Muscle of arm (tissue), 14 donors: ENCODE results near the gene ZNF66. TPM values are rescaled to one million over a fixed set of nuclear protein-coding genes. Genes with fewer than 3 reads are reported as not detected.
"Not testable (repeated sequence)": the region's sequence is repeated elsewhere in the genome, so short reads cannot be mapped to it uniquely, and the experiment has no call there.

Source experiments
- DNase-seq: peaks from one replicate; pipeline ENCODE4 v3.0.0-alpha.2; 2013
- long read RNA-seq, 11 donors: transcript quantifications; one replicate each; lab custom pipeline, GENCODE V29; 2026
- polyA plus RNA-seq, 12 donors: library from polyadenylated mRNA; unstranded; fragments of 120-200 nt; gene quantifications; one replicate each; pipeline ENCODE4 v1.2.1, GENCODE V29; 2013; ENCODE audit not compliant: insufficient read length in 12 of 12

Gene ZNF66
- 1 to 10 TPM in 10 of 12 donors, not detected in 2; 1.7 to 5.8 (median 2.7) TPM for polyA plus RNA-seq
- long read RNA-seq, donor 1 = 0 reads
- long read RNA-seq, donor 2 = 0 reads
- long read RNA-seq, donor 3 = 0 reads
- long read RNA-seq, donor 4 = 0 reads
- long read RNA-seq, donor 5 = 0 reads
- long read RNA-seq, donor 6 = 0 reads
- long read RNA-seq, donor 7, partial matches to known transcripts = 0 of 1 reads
- long read RNA-seq, donor 7, other reads (novel, unspliced or antisense) = 0 of 1 reads
- long read RNA-seq, donor 8, partial matches to known transcripts = 0 of 2 reads
- long read RNA-seq, donor 8, other reads (novel, unspliced or antisense) = 0 of 2 reads
- long read RNA-seq, donor 9 = 0 reads
- long read RNA-seq, donor 10, partial matches to known transcripts = 0 of 1 reads
- long read RNA-seq, donor 10, other reads (novel, unspliced or antisense) = 0 of 1 reads
- long read RNA-seq, donor 11 = 0 reads

GRCh38 chr19:20776083-20777076 is at the start of gene ZNF66:
Gene ZNF66, plus strand, starts transcription at chr19:20776304. Its CDS starts 144 bp downstream, at chr19:20776448.
- DNase-seq = peak; percentile 97

DNA sequence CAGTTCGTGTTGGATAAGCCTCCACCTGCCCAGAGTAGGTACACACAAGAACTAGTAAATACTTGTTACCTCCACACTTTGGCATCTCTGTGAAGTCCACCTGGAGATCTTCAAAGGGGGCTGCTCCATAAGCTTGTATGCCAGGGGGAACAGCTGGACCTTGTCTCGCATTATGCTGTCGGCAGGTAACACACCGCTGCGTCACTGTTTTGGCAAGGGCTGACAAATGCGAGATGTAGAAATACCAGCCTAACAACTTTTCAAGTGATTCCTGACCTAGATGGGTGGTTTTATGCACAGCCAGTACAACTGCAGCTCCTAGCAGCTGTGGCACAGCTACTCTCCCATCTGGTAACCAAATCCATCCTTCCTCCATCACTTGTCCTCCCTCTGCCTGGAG is 25.9 kb upstream of the ZNF66 start:
- DNase-seq = not testable (repeated sequence)

GRCh38 chr19:20752291-20752690 is 23.8 kb upstream of the ZNF66 start:
- not testable (repeated sequence) for DNase-seq

- not testable (repeated sequence) for DNase-seq
Measured at GRCh38 chr19:20769225-20769736, 6.8 kb upstream of the ZNF66 start.

GRCh38 chr19:20787786-20788185 is 11.7 kb downstream of the ZNF66 start:
- no peak for DNase-seq

GRCh38 chr19:20791806-20792205 is 15.7 kb downstream of the ZNF66 start:
- DNase-seq = no peak

GRCh38 chr19:20806311-20807262 is 30.5 kb downstream of the ZNF66 start:
- not testable (repeated sequence) for DNase-seq

DNA sequence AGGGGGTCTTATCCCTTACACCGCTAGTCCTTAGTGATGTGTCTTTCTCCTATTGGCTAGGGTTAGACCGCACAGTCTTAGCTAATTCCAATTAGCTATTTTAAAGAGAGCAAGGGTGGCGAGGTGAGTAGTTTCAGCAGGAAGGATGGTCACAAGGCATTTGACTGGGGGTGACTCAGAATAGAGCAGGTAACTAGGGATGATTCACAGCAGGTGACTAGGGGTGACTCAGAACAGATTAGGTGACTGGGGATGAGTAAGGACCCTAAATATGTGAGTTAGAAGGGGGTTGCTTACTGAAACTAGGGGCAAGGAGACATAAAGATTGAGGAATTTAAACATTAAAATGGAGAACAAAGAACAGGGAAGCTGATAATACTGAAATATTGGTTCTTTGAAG is 64.3 kb downstream of the ZNF66 start:
- no peak for DNase-seq

Other genes starting within 250 kb of the ZNF66 start
- gene ZNF737, start 210.5 kb upstream of the ZNF66 start, polyA plus RNA-seq = 10 to 100 TPM in 9 of 12 donors, 1 to 10 TPM in 2, not detected in 1; 8.9 to 28.0 (median 14.5) TPM
- 10 to 100 TPM in 10 of 12 donors, 1 to 10 TPM in 1, not detected in 1; 7.2 to 26.5 (median 18.6) TPM for gene ZNF626, start 114.7 kb upstream of the ZNF66 start, polyA plus RNA-seq
- gene ZNF85, start 146.9 kb downstream of the ZNF66 start, polyA plus RNA-seq = 10 to 100 TPM in 8 of 12 donors, 1 to 10 TPM in 2, not detected in 2; 7.6 to 18.2 (median 12.2) TPM
- 10 to 100 TPM in 3 of 12 donors, 1 to 10 TPM in 8, not detected in 1; 4.4 to 10.7 (median 7.8) TPM for gene ZNF430, start 244.4 kb downstream of the ZNF66 start, polyA plus RNA-seq